Inflammatory macrophage treated with lipopolysaccharide for 4 hours (primary cell): ENCODE measurements around the gene LDLRAP1.
"Not testable (repeated sequence)": the region's sequence is repeated elsewhere in the genome, so short reads cannot be mapped to it uniquely, and the experiment has no call there.

Source experiments
- DNase-seq: peaks from one replicate; pipeline ENCODE4 v3.0.0-alpha.2; 2020

LDLRAP1 gene

GRCh38 chr1:25543425-25544242, at the start of gene LDLRAP1:
Gene LDLRAP1 (plus strand): TSS chr1:25543606. CDS start chr1:25543699, 93 bp downstream.
- DNase-seq = peak; percentile 79

DNA sequence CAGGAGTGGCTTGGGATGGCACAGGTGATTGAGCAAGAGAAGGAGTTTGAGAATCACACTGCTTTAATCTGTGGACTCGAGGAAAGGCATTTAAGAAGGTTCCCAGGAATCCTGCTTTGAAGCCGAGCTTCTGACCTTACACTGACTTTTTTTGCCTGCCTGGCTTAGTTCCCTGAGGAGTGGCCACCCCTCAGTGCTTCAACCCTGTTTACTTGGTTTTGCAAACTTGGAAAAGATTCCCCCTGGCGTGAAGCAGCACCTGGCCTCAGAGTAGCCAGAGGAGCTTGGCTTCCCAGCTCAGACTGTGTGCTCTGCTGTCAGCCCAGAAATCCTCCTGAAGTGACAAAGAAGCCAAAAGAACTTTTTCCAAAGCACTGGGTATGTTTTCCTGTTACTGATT, 48.5 kb upstream of the LDLRAP1 start:
- no peak for DNase-seq

DNA sequence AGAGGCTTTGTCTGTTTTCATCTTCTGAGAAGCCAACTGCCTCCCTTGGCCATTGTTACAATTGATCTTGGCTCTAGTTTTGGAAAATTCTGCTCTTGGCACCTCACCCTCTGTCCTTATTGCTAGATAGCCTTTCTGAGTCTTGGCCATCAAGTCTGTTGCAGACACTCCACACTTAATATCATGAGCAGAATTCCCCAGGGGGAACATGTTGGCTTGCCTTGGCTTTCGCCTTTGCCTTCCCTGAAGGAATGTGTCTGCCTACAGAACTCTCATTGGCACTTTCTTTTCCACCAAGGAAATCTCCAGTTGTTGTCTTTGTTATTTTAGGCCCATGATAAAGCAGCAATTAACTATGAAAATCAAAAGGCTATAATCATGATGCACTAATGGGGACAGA, 42.7 kb upstream of the LDLRAP1 start:
- DNase-seq = no peak

- no peak for DNase-seq
These were observed 42.0 kb upstream of the LDLRAP1 start for GRCh38 chr1:25501235-25502058.

DNA sequence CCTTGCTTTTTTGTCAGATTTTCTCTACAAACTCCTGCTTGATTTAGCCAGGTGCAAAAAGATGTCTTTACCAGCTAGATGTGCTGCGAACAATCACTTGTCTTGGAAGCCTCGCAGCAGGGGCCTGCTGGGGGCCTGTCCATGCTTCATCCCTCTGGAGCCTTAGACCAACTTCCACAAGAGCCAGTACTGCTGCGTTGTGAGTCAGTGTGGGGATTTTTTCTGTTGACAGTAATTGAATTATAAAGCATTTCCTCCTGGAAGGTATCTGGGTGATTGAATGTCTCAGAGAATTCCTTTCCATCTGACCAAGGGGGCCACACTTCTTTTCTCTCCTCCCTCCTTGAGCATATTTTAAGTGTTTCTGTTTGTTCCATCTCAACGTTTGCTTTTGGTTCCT, 40.4 kb upstream of the LDLRAP1 start:
- no peak for DNase-seq

GRCh38 chr1:25503551-25504426, 39.6 kb upstream of the LDLRAP1 start:
- DNase-seq = peak; percentile 19

- no peak for DNase-seq
These were observed 38.5 kb upstream of the LDLRAP1 start for GRCh38 chr1:25504706-25505595.

DNA sequence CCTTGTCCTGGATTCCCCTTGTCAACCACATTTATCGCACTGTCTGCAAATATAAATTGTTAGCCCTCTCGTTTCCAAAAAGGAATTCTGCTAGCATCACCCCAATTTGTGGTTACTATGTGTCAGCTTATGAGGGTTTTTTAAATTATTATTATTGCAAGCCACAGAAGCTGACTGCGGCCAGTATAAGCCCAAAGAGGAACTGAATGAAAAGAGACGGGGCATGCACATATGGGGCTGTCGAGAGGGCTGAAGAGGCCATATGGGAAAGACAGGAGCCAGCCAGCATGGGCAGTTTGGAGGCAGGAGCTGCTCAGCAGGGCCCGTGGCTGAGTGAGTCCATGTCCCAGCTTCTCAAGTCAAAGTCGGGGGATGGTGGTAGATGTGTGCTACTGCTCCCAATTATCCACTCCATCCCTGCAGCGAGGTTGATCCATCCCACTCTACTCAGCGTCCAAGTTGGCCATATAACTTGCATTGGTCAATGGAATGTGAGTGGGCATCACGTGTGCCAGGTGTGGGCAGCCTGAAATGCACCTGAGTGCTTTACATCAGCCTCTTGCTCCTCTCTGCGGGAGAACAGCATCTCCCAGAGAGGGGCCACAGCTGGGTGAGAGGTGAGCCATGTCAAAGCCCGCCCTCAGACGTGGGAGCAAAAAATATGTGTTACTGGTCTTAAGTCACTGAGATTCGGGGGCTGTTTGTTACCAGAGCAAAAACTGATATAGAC, 37.6 kb upstream of the LDLRAP1 start:
- DNase-seq = no peak

DNA sequence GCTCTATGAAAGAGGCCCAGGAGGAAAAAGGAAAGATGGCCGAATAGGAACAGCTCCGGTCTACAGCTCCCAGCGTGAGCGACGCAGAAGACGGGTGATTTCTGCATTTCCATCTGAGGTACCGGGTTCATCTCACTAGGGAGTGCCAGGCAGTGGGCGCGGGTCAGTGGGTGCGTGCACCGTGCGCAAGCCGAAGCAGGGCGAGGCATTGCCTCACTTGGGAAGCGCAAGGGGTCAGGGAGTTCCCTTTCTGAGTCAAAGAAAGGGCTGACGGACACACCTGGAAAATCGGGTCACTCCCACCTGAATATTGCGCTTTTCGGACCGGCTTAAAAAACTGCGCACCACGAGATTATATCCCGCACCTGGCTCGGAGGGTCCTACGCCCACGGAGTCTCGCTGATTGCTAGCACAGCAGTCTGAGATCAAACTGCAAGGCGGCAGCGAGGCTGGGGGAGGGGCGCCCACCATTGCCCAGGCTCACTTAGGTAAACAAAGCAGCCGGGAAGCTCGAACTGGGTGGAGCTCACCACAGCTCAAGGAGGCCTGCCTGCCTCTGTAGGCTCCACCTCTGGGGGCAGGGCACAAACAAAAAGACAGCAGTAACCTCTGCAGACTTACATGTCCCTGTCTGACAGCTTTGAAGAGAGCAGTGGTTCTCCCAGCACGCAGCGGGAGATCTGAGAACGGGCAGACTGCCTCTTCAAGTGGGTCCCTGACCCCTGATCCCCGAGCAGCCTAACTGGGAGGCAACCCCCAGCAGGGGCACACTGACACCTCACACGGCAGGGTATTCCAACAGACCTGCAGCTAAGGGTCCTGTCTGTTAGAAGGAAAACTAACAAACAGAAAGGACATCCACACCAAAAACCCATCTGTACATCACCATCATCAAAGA, 36.6 kb upstream of the LDLRAP1 start:
- DNase-seq = not testable (repeated sequence)

DNA sequence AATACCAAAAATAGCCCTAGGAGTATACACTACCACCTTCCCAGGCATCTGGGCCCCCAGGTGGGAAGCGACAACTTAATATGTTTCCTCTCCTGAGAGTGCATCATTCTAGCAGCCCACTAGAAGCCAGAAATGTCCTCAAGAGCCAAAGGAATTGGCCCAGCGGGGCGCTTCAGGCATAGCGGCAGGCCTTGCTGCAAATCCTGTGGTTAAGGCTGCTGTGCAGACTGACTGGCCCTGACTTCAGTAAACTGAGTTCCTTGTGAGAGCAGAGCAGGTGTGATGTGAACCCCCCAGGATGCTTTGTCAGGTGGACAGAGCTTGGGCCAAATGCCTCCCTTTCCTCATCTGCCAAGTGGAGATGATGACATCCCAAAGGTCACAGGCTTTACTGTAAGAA, 29.7 kb upstream of the LDLRAP1 start:
- DNase-seq = no peak

GRCh38 chr1:25515033-25515432, 28.4 kb upstream of the LDLRAP1 start:
- DNase-seq = no peak

GRCh38 chr1:25516686-25517085, 26.7 kb upstream of the LDLRAP1 start:
- no peak for DNase-seq

- no peak for DNase-seq
These were observed 25.7 kb upstream of the LDLRAP1 start for GRCh38 chr1:25517476-25518394.

DNA sequence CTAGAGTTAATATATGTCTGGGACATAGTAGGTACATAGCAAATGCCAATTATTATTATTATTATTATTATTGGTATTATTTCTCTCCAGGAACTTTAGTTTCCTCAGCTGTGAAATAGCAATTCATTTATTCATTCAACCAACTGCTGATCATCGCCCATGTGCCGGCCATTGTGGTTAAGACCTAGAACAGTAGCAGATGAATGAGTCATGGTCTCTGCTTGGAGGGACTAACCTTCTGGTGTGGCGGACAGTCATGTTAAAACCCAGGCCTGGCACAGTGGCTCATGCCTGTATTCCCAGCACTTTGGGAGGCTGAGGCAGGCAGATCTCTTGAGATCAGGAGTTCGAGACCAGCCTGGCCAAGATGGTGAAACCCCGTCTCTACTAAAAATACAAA, 23.8 kb upstream of the LDLRAP1 start:
- DNase-seq = no peak

GRCh38 chr1:25520446-25521061, 22.9 kb upstream of the LDLRAP1 start:
- peak; percentile 56 for DNase-seq

GRCh38 chr1:25522031-25522655, 21.3 kb upstream of the LDLRAP1 start:
- no peak for DNase-seq

GRCh38 chr1:25523542-25523941, 19.9 kb upstream of the LDLRAP1 start:
- DNase-seq = no peak
